Measurements from ENCODE around the gene LRRK2.

- TF ChIP-seq, protein P1, sequence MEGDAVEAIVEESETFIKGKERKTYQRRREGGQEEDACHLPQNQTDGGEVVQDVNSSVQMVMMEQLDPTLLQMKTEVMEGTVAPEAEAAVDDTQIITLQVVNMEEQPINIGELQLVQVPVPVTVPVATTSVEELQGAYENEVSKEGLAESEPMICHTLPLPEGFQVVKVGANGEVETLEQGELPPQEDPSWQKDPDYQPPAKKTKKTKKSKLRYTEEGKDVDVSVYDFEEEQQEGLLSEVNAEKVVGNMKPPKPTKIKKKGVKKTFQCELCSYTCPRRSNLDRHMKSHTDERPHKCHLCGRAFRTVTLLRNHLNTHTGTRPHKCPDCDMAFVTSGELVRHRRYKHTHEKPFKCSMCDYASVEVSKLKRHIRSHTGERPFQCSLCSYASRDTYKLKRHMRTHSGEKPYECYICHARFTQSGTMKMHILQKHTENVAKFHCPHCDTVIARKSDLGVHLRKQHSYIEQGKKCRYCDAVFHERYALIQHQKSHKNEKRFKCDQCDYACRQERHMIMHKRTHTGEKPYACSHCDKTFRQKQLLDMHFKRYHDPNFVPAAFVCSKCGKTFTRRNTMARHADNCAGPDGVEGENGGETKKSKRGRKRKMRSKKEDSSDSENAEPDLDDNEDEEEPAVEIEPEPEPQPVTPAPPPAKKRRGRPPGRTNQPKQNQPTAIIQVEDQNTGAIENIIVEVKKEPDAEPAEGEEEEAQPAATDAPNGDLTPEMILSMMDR (IDR thresholded peaks at IDR 0.05): no peak
- TF ChIP-seq POLR2AphosphoS5 (IDR thresholded peaks at IDR 0.05): no peak
- no peak for TF ChIP-seq POLR2A (IDR thresholded peaks at IDR 0.05)
Measured at GRCh38 chr12:40344312-40344711, 119.5 kb downstream of the LRRK2 start.
